HepG2 (cell line): ENCODE data around the gene DARS2. TPM values are rescaled to one million over a fixed set of nuclear protein-coding genes. Genes with fewer than 3 reads are reported as not detected.

Source experiments
- NFIC ChIP-seq: IDR thresholded peaks from 2 replicates; pipeline ENCODE4 v1.6.1; 2012; ENCODE audit warnings: mild to moderate bottlenecking, low read length, inconsistent platforms
- ZNF253 ChIP-seq: sonication (generic); formaldehyde crosslinking; IDR thresholded peaks from 2 replicates; pipeline ENCODE4 v1.8.0; 2022; ENCODE audit warnings: mild to moderate bottlenecking, missing genetic modification reagents, borderline replicate concordance
- ZNF329 ChIP-seq: sonication (generic); formaldehyde crosslinking; IDR thresholded peaks from 2 replicates; pipeline ENCODE4 v1.9.0; 2021; ENCODE audit warnings: low read depth, mild to moderate bottlenecking, missing genetic modification reagents
- ZNF546 ChIP-seq: sonication (generic); formaldehyde crosslinking; conservative IDR thresholded peaks from 2 replicates; pipeline ENCODE4 v1.8.1; 2023; ENCODE audit warnings: mild to moderate bottlenecking, missing genetic modification reagents
- ZNF792 ChIP-seq: IDR thresholded peaks from 2 replicates; pipeline ENCODE4 v1.6.1; 2016
- ZNF891 ChIP-seq: sonication (generic); formaldehyde crosslinking; IDR thresholded peaks from 2 replicates; pipeline ENCODE4 v1.5.0; 2020; ENCODE audit warnings: mild to moderate bottlenecking, missing genetic modification reagents
- polyA plus RNA-seq, 8 experiments: library from polyadenylated mRNA; depleted of rRNA in 3 of 8; stranded (reverse) in 7 of 8; unstranded in 1 of 8; fragments of >200 nt; fragmentation: Illumina TruSeq in 4 of 8; extraction: Trizol in 4 of 8; gene quantifications; 2 replicates each; pipeline versions ENCODE4 v1.2.1 to v1.2.3, GENCODE V29; 2011 to 2016; ENCODE audit warnings: low read depth in 4 of 8, missing spikeins in 1 of 8, mixed read lengths in 1 of 8; ENCODE audit not compliant: insufficient read depth in 1 of 8
- total RNA-seq, 5 experiments: library from RNA; depleted of rRNA; stranded (reverse); fragments of >200 nt; fragmentation: Illumina TruSeq; extraction: Trizol; gene quantifications; 2 replicates each; pipeline ENCODE4 v1.2.3, GENCODE V29; 2016; ENCODE audit warnings: low read depth in 1 of 5
- TF ChIP-seq, protein P1 (sequence below): sonication (generic); formaldehyde crosslinking; IDR thresholded peaks from 2 replicates; pipeline ENCODE4; 2020; ENCODE audit warnings: missing genetic modification reagents, mild to moderate bottlenecking, borderline replicate concordance
- TF ChIP-seq, protein P2 (sequence below): sonication (generic); formaldehyde crosslinking; IDR thresholded peaks from one replicate; pipeline ENCODE4 v1.5.1; 2020; ENCODE audit warnings: mild to moderate bottlenecking, missing genetic modification reagents; ENCODE audit errors: not compliant biosample characterization
- TF ChIP-seq, protein P3 (sequence below): sonication (generic); formaldehyde crosslinking; IDR thresholded peaks from 2 replicates; pipeline ENCODE4 v1.5.0; 2020; ENCODE audit warnings: missing genetic modification reagents
- TF ChIP-seq, protein P4 (sequence below): sonication (generic); formaldehyde crosslinking; conservative IDR thresholded peaks from 2 replicates; pipeline ENCODE4 v1.8.0; 2022; ENCODE audit warnings: mild to moderate bottlenecking, moderate library complexity, missing genetic modification reagents
- TF ChIP-seq, protein P5 (sequence below): sonication (generic); formaldehyde crosslinking; IDR thresholded peaks from 2 replicates; pipeline ENCODE4 v1.9.0; 2021; ENCODE audit warnings: missing genetic modification reagents, borderline replicate concordance

DARS2 gene
- total and polyA plus RNA-seq, 2 of the 13 experiments (the other 11 are each of a cell fraction or from before 2014, with no cell fraction given): 17.6 to 27.7 TPM

DNA sequence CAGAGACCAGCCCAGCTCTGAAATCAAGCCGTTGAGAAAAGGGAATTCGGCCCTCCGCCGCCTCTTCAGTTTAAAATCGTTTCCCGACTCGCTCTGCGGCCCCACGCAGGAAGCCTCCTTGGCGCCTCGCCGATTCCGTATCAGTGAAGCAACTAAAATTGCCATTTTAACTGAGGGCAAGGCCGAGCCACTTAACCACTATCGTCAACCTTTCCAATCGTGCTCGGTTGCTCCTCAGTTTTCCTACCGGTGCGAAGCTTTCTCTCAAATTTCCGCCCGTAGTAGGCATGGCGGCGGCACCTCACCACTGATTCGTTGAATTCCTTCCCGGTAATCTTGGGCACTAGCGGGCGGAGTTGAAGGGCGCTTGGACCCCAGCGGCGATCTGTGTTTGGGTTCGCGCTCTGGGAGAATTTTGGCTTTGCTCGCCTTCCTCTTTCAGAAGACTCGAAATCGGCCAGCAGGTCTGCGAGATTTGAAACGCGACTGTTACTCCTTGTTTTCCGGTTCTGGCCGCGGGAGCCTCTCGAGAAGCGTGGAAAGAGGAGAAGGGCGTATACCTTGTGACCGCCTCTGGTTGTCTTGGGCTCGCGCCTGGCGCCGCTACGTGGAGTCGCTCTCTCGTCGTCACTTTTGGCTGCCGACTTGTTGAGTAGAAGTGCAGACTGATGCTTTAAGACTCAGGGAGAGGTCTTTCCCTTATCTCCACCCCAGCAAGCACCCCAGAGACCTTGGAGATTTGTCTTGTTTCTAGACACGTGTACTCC lies at the start of gene DARS2, which contains the start of gene CENPL (continued):
- TF ChIP-seq, protein P1, sequence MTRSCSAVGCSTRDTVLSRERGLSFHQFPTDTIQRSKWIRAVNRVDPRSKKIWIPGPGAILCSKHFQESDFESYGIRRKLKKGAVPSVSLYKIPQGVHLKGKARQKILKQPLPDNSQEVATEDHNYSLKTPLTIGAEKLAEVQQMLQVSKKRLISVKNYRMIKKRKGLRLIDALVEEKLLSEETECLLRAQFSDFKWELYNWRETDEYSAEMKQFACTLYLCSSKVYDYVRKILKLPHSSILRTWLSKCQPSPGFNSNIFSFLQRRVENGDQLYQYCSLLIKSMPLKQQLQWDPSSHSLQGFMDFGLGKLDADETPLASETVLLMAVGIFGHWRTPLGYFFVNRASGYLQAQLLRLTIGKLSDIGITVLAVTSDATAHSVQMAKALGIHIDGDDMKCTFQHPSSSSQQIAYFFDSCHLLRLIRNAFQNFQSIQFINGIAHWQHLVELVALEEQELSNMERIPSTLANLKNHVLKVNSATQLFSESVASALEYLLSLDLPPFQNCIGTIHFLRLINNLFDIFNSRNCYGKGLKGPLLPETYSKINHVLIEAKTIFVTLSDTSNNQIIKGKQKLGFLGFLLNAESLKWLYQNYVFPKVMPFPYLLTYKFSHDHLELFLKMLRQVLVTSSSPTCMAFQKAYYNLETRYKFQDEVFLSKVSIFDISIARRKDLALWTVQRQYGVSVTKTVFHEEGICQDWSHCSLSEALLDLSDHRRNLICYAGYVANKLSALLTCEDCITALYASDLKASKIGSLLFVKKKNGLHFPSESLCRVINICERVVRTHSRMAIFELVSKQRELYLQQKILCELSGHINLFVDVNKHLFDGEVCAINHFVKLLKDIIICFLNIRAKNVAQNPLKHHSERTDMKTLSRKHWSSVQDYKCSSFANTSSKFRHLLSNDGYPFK: peak; percentile 99
- TF ChIP-seq ZNF253 (no peak), NFIC (no peak), ZNF891 (0 out of 2 replicates have a peak, but pooled peaks have one; percentile 4), ZNF546 (CRISPR knock-in tag) (no peak), ZNF792 (CRISPR knock-in tag) (0 out of 2 replicates have a peak, but pooled peaks have one; percentile 25), ZNF329 (no peak)
- TF ChIP-seq, protein P2, sequence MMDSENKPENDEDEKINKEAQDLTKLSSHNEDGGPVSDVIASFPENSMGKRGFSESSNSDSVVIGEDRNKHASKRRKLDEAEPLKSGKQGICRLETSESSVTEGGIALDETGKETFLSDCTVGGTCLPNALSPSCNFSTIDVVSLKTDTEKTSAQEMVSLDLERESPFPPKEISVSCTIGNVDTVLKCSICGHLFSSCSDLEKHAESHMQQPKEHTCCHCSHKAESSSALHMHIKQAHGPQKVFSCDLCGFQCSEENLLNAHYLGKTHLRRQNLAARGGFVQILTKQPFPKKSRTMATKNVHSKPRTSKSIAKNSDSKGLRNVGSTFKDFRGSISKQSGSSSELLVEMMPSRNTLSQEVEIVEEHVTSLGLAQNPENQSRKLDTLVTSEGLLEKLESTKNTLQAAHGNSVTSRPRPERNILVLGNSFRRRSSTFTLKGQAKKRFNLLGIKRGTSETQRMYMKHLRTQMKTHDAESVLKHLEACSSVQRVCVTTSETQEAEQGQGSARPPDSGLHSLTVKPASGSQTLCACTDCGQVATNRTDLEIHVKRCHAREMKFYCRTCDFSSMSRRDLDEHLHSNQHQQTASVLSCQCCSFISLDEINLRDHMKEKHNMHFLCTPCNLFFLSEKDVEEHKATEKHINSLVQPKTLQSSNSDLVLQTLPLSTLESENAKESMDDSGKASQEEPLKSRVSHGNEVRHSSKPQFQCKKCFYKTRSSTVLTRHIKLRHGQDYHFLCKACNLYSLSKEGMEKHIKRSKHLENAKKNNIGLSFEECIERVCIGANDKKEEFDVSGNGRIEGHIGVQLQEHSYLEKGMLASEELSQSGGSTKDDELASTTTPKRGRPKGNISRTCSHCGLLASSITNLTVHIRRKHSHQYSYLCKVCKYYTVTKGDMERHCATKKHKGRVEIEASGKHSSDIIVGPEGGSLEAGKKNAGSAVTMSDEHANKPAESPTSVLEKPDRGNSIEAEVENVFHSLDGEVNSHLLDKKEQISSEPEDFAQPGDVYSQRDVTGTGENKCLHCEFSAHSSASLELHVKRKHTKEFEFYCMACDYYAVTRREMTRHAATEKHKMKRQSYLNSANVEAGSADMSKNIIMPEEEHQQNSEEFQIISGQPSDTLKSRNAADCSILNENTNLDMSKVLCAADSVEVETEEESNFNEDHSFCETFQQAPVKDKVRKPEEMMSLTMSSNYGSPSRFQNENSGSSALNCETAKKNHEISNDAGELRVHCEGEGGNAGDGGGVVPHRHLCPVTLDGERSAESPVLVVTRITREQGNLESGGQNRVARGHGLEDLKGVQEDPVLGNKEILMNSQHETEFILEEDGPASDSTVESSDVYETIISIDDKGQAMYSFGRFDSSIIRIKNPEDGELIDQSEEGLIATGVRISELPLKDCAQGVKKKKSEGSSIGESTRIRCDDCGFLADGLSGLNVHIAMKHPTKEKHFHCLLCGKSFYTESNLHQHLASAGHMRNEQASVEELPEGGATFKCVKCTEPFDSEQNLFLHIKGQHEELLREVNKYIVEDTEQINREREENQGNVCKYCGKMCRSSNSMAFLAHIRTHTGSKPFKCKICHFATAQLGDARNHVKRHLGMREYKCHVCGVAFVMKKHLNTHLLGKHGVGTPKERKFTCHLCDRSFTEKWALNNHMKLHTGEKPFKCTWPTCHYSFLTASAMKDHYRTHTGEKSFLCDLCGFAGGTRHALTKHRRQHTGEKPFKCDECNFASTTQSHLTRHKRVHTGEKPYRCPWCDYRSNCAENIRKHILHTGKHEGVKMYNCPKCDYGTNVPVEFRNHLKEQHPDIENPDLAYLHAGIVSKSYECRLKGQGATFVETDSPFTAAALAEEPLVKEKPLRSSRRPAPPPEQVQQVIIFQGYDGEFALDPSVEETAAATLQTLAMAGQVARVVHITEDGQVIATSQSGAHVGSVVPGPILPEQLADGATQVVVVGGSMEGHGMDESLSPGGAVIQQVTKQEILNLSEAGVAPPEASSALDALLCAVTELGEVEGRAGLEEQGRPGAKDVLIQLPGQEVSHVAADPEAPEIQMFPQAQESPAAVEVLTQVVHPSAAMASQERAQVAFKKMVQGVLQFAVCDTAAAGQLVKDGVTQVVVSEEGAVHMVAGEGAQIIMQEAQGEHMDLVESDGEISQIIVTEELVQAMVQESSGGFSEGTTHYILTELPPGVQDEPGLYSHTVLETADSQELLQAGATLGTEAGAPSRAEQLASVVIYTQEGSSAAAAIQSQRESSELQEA (CRISPR knock-in tag): peak; percentile 49
- TF ChIP-seq, protein P3, sequence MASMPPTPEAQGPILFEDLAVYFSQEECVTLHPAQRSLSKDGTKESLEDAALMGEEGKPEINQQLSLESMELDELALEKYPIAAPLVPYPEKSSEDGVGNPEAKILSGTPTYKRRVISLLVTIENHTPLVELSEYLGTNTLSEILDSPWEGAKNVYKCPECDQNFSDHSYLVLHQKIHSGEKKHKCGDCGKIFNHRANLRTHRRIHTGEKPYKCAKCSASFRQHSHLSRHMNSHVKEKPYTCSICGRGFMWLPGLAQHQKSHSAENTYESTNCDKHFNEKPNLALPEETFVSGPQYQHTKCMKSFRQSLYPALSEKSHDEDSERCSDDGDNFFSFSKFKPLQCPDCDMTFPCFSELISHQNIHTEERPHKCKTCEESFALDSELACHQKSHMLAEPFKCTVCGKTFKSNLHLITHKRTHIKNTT: no peak
- TF ChIP-seq, protein P4, sequence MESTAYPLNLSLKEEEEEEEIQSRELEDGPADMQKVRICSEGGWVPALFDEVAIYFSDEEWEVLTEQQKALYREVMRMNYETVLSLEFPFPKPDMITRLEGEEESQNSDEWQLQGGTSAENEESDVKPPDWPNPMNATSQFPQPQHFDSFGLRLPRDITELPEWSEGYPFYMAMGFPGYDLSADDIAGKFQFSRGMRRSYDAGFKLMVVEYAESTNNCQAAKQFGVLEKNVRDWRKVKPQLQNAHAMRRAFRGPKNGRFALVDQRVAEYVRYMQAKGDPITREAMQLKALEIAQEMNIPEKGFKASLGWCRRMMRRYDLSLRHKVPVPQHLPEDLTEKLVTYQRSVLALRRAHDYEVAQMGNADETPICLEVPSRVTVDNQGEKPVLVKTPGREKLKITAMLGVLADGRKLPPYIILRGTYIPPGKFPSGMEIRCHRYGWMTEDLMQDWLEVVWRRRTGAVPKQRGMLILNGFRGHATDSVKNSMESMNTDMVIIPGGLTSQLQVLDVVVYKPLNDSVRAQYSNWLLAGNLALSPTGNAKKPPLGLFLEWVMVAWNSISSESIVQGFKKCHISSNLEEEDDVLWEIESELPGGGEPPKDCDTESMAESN (CRISPR knock-in tag): peak; percentile 20; the same call in 1 of the 2 replicates
- TF ChIP-seq, protein P5, sequence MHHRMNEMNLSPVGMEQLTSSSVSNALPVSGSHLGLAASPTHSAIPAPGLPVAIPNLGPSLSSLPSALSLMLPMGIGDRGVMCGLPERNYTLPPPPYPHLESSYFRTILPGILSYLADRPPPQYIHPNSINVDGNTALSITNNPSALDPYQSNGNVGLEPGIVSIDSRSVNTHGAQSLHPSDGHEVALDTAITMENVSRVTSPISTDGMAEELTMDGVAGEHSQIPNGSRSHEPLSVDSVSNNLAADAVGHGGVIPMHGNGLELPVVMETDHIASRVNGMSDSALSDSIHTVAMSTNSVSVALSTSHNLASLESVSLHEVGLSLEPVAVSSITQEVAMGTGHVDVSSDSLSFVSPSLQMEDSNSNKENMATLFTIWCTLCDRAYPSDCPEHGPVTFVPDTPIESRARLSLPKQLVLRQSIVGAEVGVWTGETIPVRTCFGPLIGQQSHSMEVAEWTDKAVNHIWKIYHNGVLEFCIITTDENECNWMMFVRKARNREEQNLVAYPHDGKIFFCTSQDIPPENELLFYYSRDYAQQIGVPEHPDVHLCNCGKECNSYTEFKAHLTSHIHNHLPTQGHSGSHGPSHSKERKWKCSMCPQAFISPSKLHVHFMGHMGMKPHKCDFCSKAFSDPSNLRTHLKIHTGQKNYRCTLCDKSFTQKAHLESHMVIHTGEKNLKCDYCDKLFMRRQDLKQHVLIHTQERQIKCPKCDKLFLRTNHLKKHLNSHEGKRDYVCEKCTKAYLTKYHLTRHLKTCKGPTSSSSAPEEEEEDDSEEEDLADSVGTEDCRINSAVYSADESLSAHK (CRISPR knock-in tag): no peak
